Stimulated activated CD4-positive, alpha-beta T cell treated with anti-CD3 and anti-CD28 coated beads, Interleukin-2, amount 100 ng/mL, for 4 hours (primary cell): ENCODE results near the gene PCBP2.

Experiments used
- DNase-seq: peaks from one replicate; pipeline ENCODE4 v3.0.0-alpha.2; 2020; ENCODE audit warnings: low read depth

PCBP2 gene

GRCh38 chr12:53493610-53494391 is 41.9 kb downstream of the PCBP2 start:
- DNase-seq: no peak

- DNase-seq: no peak
These were observed 44.2 kb downstream of the PCBP2 start for GRCh38 chr12:53495903-53496751.

- DNase-seq: no peak
These were observed 44.8 kb downstream of the PCBP2 start for GRCh38 chr12:53496752-53497032.

- no peak for DNase-seq
These were observed 45.6 kb downstream of the PCBP2 start for GRCh38 chr12:53497461-53497860.

- DNase-seq: no peak
These were observed 46.3 kb downstream of the PCBP2 start for GRCh38 chr12:53498235-53498630.

- peak; percentile 29 for DNase-seq
These were observed 47.6 kb downstream of the PCBP2 start, which contains the start of gene MAP3K12 for GRCh38 chr12:53499266-53500141. MAP3K12 (minus strand) TSS chr12:53499458; CDS start chr12:53487391, 12,067 bp downstream.

GRCh38 chr12:53500142-53500775 is 48.4 kb downstream of the PCBP2 start:
- no peak for DNase-seq

GRCh38 chr12:53500776-53501614 is 49.1 kb downstream of the PCBP2 start, which contains the start of gene TARBP2:
TARBP2 (plus strand) TSS chr12:53501283; CDS start chr12:53501409, 126 bp downstream.
- peak; percentile 96 for DNase-seq

GRCh38 chr12:53501615-53502181 is 49.8 kb downstream of the PCBP2 start:
- DNase-seq: no peak

GRCh38 chr12:53502331-53502730 is 50.4 kb downstream of the PCBP2 start:
- DNase-seq: no peak

- no peak for DNase-seq
These were observed 51.3 kb downstream of the PCBP2 start for GRCh38 chr12:53502983-53503728.

GRCh38 chr12:53504004-53504920 is 52.4 kb downstream of the PCBP2 start:
- DNase-seq: no peak

GRCh38 chr12:53505086-53505485 is 53.2 kb downstream of the PCBP2 start:
- no peak for DNase-seq

GRCh38 chr12:53505555-53506449 is 53.9 kb downstream of the PCBP2 start:
- no peak for DNase-seq

GRCh38 chr12:53506450-53506785 is 54.5 kb downstream of the PCBP2 start:
- no peak for DNase-seq

- no peak for DNase-seq
These were observed 55.1 kb downstream of the PCBP2 start, which contains the start of gene NPFF for GRCh38 chr12:53506881-53507602. NPFF (minus strand) TSS chr12:53507484; CDS start chr12:53507474, 10 bp downstream.

GRCh38 chr12:53507603-53507885 is 55.6 kb downstream of the PCBP2 start:
- DNase-seq: no peak
